Cerebellar nuclear complex (tissue), 1 donor: ENCODE results near the gene ADGRL2.

Experiments
- DNase-seq, 2 experiments: peaks; one replicate each; lab custom pipeline; 2025; lab: John Stamatoyannopoulos, UW

Gene ADGRL2

DNA sequence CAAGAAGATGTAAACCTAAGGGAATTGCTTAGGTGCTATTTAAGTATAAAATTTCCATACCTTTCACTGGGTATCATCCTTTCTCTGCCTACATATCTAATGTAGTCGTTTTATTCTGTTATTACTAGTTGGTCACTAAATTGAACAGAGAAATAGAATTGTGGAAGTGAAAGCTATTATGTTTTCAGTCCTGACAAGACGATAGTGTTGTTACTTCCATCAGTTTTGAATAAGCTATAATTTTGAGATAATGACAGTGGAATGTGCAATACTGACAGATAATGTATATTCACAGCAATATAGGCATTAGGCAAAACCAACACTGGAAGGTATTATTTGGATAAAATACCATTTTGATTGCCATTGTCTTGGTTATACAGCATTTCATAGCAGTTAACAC is 181.8 kb downstream of the ADGRL2 start:
- no peak for DNase-seq

GRCh38 chr1:81989524-81989923 is 188.8 kb downstream of the ADGRL2 start:
- no peak for DNase-seq

- DNase-seq = no peak
Measured at GRCh38 chr1:81990241-81990640, 189.5 kb downstream of the ADGRL2 start.

DNA sequence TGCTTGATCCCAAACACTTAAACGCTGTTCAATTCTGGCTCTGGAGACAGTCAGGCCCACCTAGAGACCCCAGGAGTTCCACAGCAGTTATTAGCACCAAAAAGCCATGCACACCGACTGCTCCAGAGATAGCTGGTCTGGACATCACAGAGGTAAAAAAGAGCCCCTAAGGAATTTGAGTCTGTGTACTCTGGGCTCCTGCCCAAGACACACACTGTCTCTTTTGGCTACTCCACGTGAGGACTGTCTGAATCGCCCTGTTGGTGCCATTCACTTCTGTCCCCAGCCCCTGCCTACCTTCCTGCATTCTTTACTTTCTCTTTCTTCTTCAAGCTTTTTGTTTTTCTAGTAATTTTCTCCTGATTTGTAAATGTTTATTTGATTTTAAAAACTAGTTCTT is 197.4 kb downstream of the ADGRL2 start:
- DNase-seq = no peak

- no peak for DNase-seq
Measured at GRCh38 chr1:81999364-81999763, 198.6 kb downstream of the ADGRL2 start.

- no peak for DNase-seq
Measured at GRCh38 chr1:82000221-82000620, 199.5 kb downstream of the ADGRL2 start.

DNA sequence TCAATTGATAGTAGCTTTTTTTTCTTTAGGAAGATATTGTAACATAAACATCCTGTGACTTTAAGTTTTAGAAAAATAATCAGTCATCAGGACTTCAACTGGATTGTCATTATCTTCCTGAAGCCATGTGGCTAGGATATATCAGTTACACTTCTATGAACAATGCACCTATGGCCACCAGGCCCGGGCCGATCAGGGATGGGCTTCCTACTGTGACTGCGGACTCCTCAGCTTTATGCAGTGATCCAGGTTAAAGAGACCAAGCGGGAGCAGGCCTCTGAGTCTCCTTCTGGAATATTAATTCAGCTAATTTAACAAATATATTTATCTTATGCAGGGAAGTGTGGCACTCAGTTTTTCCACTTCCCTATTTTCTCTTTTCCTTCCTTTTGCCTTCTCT is 200.6 kb downstream of the ADGRL2 start:
- no peak for DNase-seq

DNA sequence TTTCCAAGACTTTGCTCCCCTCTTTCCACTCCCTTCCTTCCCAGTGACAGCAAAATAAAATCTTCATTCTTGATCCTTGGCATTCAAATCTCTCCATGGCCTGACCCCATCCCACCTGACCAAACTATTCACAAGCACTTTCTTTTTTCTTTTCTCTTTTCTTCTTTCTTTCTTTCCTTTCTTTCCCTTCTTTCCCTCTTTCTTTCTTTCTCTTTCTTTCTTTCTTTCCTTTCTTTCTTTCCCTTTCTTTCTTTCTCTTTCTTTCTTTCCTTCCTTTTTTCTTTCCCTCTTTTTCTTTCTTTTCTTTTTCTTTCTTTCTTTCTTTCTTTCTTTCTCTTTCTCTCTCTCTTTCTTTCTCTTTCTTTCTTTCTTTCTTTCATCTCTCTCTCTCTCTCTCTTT is 207.1 kb downstream of the ADGRL2 start:
- no peak for DNase-seq

- no peak for DNase-seq
Measured at GRCh38 chr1:82013702-82014101, 213.0 kb downstream of the ADGRL2 start.

DNA sequence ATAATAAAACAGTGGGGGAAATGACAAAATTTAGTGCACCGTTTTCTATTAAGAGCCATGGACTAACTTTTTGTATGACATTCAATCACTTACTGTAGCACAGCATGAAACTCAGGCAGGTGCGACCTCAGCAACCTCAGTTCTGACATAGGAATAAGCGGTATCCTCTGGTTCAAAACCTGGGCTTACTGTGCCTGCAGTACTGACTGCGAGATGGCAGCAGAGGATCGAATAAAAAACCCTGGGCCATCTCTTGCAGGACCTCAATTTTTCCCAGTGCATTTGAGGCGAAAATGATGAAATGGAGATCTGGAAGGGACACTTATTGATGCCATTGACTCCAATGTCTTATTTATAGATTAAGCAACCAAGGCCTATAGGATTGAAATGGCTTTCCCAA is 214.7 kb downstream of the ADGRL2 start:
- DNase-seq = no peak

- no peak for DNase-seq
Measured at GRCh38 chr1:82018319-82018718, 217.6 kb downstream of the ADGRL2 start.

DNA sequence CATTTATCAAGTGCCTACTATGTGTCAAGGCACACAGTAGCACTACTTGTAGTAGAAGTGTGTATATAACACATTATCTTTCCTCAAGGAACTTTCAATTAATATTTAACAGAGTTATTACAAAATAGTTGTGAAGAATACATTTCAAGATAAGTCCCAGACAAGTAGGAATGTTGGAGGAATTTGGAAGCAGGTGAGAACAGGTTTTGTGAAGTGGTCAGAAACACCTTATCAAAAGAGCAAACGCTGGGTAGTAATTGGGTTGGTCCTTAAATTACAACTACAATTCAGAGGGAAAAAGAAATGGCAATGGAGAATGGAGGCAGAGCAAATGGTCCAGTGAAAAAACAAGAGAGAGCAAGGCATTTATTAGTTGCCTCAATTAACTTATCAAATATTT is 218.8 kb downstream of the ADGRL2 start:
- no peak for DNase-seq

DNA sequence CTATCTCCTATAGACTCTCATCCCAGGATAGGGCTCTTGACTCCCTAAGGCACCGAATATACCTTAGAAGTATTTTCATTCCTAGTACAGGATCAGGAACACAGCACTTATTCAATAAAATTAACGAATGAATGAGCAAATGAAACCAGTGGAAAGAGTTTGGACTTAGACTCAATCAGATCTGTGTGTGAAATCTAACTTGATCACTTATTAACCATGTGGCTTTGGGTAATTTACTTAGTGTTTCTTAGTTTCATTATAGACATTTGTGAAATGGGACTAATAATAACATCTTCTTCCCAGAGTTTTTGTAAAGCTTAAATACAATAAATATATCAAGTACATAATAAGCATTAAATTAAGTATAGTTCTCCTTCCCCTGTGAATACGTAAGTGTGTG is 230.1 kb downstream of the ADGRL2 start:
- DNase-seq = no peak

GRCh38 chr1:82032068-82032467 is 231.3 kb downstream of the ADGRL2 start:
- DNase-seq = no peak

GRCh38 chr1:82034812-82035211 is 234.1 kb downstream of the ADGRL2 start:
- DNase-seq = no peak
